HFFc6 (cell line): ENCODE measurements around the gene CRYBA2. TPM values are rescaled to one million over a fixed set of nuclear protein-coding genes. Genes with fewer than 3 reads are reported as not detected.

ENCODE experiments used
- DNase-seq: peaks from one replicate; pipeline ENCODE4 v3.0.0-alpha.2; 2018
- H3K27ac Mint-ChIP-seq: 2 replicates; pipeline ENCODE4 v1.8.0; 2020; ENCODE audit warnings: mild to moderate bottlenecking, mixed read lengths
- H3K27me3 Mint-ChIP-seq: 2 replicates; pipeline ENCODE4 v1.8.0; 2021; ENCODE audit warnings: mild to moderate bottlenecking, moderate library complexity, mixed read lengths; ENCODE audit not compliant: insufficient read depth
- H3K36me3 Mint-ChIP-seq: 2 replicates; pipeline ENCODE4 v1.8.0; 2021; ENCODE audit warnings: low read depth, mixed read lengths
- H3K4me1 Mint-ChIP-seq: 2 replicates; pipeline ENCODE4 v1.8.0; 2020; ENCODE audit warnings: low read depth, mixed read lengths
- H3K4me3 Mint-ChIP-seq: 2 replicates; pipeline ENCODE4 v1.8.0; 2020; ENCODE audit warnings: mild to moderate bottlenecking, moderate library complexity, mixed read lengths
- H3K9me3 Mint-ChIP-seq: 2 replicates; pipeline ENCODE4 v1.8.0; 2020; ENCODE audit warnings: mild to moderate bottlenecking, mixed read lengths
- long read RNA-seq: library from polyadenylated mRNA; unstranded; transcript quantifications from one replicate; pipeline ENCODE4 v2.0.0, GENCODE V29; 2019
- total RNA-seq, 6 experiments: library from RNA; stranded (reverse); fragmentation: NEBNext Ultra II Directional; extraction: Animal tissue kit (Norgen Biotek cat#: 25700); gene quantifications; 2 replicates in 1 of 6; 3 replicates in 5 of 6; pipeline ENCODE4 v1.2.3, GENCODE V29; 2021
- TF ChIP-seq, protein P1 (sequence below): fragments of 200-600 bp; sonication (generic); IDR thresholded peaks from 2 replicates; pipeline ENCODE4 v1.5.0; 2021; ENCODE audit warnings: antibody characterized with exemption, mild to moderate bottlenecking

CRYBA2 gene, protein sequence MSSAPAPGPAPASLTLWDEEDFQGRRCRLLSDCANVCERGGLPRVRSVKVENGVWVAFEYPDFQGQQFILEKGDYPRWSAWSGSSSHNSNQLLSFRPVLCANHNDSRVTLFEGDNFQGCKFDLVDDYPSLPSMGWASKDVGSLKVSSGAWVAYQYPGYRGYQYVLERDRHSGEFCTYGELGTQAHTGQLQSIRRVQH
- not detected for total RNA-seq
- long read RNA-seq: 0 reads

DNA sequence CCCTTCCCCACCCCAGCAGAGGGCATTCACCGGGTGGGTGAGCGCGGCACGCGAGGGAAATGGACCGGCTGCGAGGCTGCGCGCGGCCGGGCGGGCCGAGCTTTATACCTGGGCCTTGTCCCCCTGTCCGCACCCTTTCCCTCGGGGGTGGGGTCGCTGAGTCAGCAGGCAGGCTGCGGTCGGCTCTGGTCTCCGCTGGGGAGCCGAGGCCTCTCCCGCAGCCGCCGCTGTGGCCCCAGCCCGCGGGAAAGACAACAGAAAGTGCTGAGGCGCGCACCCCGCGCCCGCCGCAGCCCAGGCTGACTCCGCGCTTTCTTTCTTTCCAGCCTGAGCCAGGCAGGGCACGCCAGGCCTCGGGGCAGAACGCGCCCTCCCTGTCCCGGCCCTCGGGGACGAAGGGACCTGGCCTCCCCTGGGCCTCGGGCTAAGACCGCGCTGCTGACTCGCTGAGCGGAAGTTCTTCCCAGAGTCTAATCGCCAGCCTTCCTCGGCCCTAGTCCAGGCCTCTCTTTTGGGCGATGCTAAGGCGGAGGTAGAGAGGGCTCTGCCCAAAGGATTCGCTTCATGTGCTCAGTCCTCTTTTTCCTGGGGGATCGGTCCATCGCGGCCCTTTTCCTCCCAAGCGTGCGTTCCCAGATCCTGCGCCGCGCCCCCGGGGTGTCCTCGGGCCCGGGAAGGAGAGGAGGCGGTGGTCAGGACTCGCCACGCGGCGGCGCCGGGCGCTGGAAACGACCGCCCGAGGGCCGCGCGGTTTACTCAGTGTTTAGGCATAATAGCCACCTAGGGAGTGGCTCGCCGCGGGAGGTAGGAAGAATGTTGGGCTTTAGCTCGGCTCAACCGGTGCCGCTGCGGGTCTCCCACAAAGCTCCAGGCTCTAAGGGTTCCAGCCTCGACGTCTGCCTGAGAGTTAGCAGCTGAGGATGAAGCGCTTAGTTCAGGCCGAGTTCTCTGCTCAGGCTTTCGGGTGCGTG, at the start of gene CRYBA2:
CRYBA2 (minus strand) TSS at position 78 of the 971 bp plus-strand sequence. CDS start 246 bp downstream, outside the sequence.
- Mint-ChIP-seq H3K4me3 (peak within 1 kb of the TSS; percentile 47; the same call in 1 of the 2 replicates), H3K36me3 (no peaks in the 10 kb centered on the region; the same call in 1 of the 2 replicates), H3K27ac (no peak within 1 kb of the TSS), H3K4me1 (peaks cover 8% of the 10 kb centered on the region; the same call in 1 of the 2 replicates), H3K27me3 (peaks cover 69% of the 10 kb centered on the region), H3K9me3 (no peaks in the 10 kb centered on the region)
- TF ChIP-seq, protein P1, sequence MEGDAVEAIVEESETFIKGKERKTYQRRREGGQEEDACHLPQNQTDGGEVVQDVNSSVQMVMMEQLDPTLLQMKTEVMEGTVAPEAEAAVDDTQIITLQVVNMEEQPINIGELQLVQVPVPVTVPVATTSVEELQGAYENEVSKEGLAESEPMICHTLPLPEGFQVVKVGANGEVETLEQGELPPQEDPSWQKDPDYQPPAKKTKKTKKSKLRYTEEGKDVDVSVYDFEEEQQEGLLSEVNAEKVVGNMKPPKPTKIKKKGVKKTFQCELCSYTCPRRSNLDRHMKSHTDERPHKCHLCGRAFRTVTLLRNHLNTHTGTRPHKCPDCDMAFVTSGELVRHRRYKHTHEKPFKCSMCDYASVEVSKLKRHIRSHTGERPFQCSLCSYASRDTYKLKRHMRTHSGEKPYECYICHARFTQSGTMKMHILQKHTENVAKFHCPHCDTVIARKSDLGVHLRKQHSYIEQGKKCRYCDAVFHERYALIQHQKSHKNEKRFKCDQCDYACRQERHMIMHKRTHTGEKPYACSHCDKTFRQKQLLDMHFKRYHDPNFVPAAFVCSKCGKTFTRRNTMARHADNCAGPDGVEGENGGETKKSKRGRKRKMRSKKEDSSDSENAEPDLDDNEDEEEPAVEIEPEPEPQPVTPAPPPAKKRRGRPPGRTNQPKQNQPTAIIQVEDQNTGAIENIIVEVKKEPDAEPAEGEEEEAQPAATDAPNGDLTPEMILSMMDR: peak; percentile 37
- no peak for DNase-seq

- H3K4me3 Mint-ChIP-seq: no peak overlapping the region
Measured at GRCh38 chr2:219042750-219043149, 49.5 kb upstream of the CRYBA2 start.

GRCh38 chr2:219042157-219042556, 48.9 kb upstream of the CRYBA2 start:
- Mint-ChIP-seq H3K27ac (no peak overlapping the region), H3K9me3 (no peaks in the 10 kb centered on the region), H3K4me3 (no peak overlapping the region), H3K27me3 (peaks cover 45% of the 10 kb centered on the region), H3K4me1 (peaks cover 14% of the 10 kb centered on the region), H3K36me3 (no peaks in the 10 kb centered on the region)
- DNase-seq: no peak
- TF ChIP-seq, protein P1: no peak

More at GRCh38 chr2:219042750-219043149, 49.5 kb upstream of the CRYBA2 start:
- H3K27me3 Mint-ChIP-seq: peaks cover 42% of the 10 kb centered on the region
- no peak for DNase-seq
- no peaks in the 10 kb centered on the region for H3K36me3 Mint-ChIP-seq
- no peak overlapping the region for H3K27ac Mint-ChIP-seq
- H3K9me3 Mint-ChIP-seq: no peaks in the 10 kb centered on the region
- TF ChIP-seq, protein P1: no peak
- peaks cover 14% of the 10 kb centered on the region for H3K4me1 Mint-ChIP-seq

GRCh38 chr2:219041252-219041651, 48.0 kb upstream of the CRYBA2 start, which contains the start of gene CFAP65:
CFAP65 (minus strand) TSS chr2:219041516; CDS start chr2:219039048, 2,468 bp downstream.
- Mint-ChIP-seq H3K27ac (no peak within 1 kb of the TSS), H3K4me3 (peak within 1 kb of the TSS; percentile 85), H3K36me3 (no peaks in the 10 kb centered on the region), H3K4me1 (peaks cover 14% of the 10 kb centered on the region), H3K9me3 (no peaks in the 10 kb centered on the region), H3K27me3 (peaks cover 46% of the 10 kb centered on the region)
- TF ChIP-seq, protein P1: no peak
- DNase-seq: peak; percentile 18

DNA sequence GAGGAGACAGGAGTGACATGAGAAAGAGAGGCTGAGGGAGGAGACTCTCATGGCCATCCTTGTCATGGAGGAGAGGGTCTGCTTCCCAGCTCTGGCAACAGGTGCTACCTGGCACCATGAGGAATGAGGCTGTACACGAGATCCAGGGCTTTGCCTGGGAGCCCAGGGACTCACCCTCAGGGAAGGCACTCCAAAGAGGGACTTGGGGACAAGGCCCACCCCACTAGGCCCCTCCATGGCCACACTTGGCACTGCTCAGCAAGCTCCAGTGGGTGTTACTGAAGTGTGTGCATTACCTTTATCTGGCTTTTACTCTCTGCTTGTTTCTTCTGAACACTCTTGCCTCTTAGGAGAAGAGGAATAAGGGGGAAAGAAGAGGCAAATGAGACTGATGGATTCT, 45.4 kb upstream of the CRYBA2 start:
- TF ChIP-seq, protein P1: no peak
- Mint-ChIP-seq H3K4me1 (peaks cover 14% of the 10 kb centered on the region), H3K36me3 (no peaks in the 10 kb centered on the region), H3K27me3 (peaks cover 49% of the 10 kb centered on the region), H3K9me3 (no peaks in the 10 kb centered on the region), H3K4me3 (no peak overlapping the region), H3K27ac (no peak overlapping the region)
- DNase-seq: no peak
